HL-60 (cell line): ENCODE results near the gene CASP5.
A peak's percentile ranks its signal among the peaks of the same experiment; 100 is the strongest.
"Not testable (repeated sequence)": the region's sequence is repeated elsewhere in the genome, so short reads cannot be mapped to it uniquely, and the experiment has no call there.

Source experiments
- DNase-seq, 2 experiments: peaks; one replicate each; pipeline ENCODE4 v3.0.0-alpha.2; 2010 to 2020; ENCODE audit warnings: low read depth in 1 of 2, low spot score in 1 of 2
- H3K27ac ChIP-seq: fragments of 250-450 bp; sonication (Bioruptor Pico); replicated peaks from 2 replicates; pipeline ENCODE4 v1.5.1; 2020; ENCODE audit warnings: mild to moderate bottlenecking, moderate library complexity
- H3K27me3 ChIP-seq: fragments of 250-450 bp; sonication (Bioruptor Pico); 2 replicates; pipeline ENCODE4 v1.5.1; 2021; ENCODE audit warnings: mild to moderate bottlenecking, moderate library complexity; ENCODE audit not compliant: insufficient read depth, poor library complexity, severe bottlenecking
- H3K4me3 ChIP-seq: replicated peaks from 2 replicates; pipeline ENCODE4 v1.5.1; 2011; ENCODE audit warnings: mild to moderate bottlenecking, control low read depth, low read length; ENCODE audit not compliant: insufficient read depth
- CTCF ChIP-seq: IDR thresholded peaks from one replicate; pipeline ENCODE4 v1.5.1; 2011; ENCODE audit warnings: low read length, control low read depth, inconsistent platforms; ENCODE audit not compliant: insufficient read depth
- GABPA ChIP-seq: IDR thresholded peaks from 2 replicates; pipeline ENCODE4 v1.6.1; 2012; ENCODE audit warnings: low read depth
- POLR2AphosphoS5 ChIP-seq: IDR thresholded peaks from 2 replicates; pipeline ENCODE4 v1.6.1; 2012; ENCODE audit warnings: low read depth
- REST ChIP-seq: IDR thresholded peaks from 2 replicates; pipeline ENCODE4 v1.6.1; 2012; ENCODE audit warnings: low read depth; ENCODE audit not compliant: insufficient replicate concordance
- SPI1 ChIP-seq: IDR thresholded peaks from 2 replicates; pipeline ENCODE4 v1.6.1; 2012; ENCODE audit warnings: low read depth, mild to moderate bottlenecking, borderline replicate concordance

Gene CASP5

GRCh38 chr11:105045676-105046296, 22.8 kb upstream of the CASP5 start:
- no peak for DNase-seq
- Histone ChIP-seq H3K27me3 (no peaks in the 10 kb centered on the region), H3K4me3 (no peak overlapping the region), H3K27ac (no peak overlapping the region; the same call in 1 of the 2 replicates)
- TF ChIP-seq POLR2AphosphoS5 (no peak), GABPA (no peak), CTCF (no peak), REST (no peak), SPI1 (no peak)

- H3K27me3 ChIP-seq, result not testable (repeated sequence)
- peak in 1 of 2 experiments; percentile 46 for DNase-seq
- H3K4me3 ChIP-seq, result peak within 1 kb of the TSS; percentile 46
- TF ChIP-seq POLR2AphosphoS5, result 0 out of 2 replicates have a peak, but pooled peaks have one; percentile 29
- peak within 1 kb of the TSS; percentile 66 for H3K27ac ChIP-seq
These were observed 21.9 kb upstream of the CASP5 start, which contains the start of gene CARD16 for GRCh38 chr11:105044557-105045524. CARD16 (minus strand) TSS chr11:105045335; CDS start chr11:105045297, 38 bp downstream.

- no peak for TF ChIP-seq REST
- TF ChIP-seq GABPA, result no peak
- no peak for TF ChIP-seq SPI1
- TF ChIP-seq POLR2AphosphoS5, result no peak
- no peak for TF ChIP-seq CTCF
- Histone ChIP-seq H3K27ac (no peak overlapping the region), H3K27me3 (no peaks in the 10 kb centered on the region), H3K4me3 (no peak overlapping the region)
- DNase-seq, result no peak
These were observed 19.2 kb upstream of the CASP5 start for GRCh38 chr11:105042178-105042577.

GRCh38 chr11:105040703-105041102, 17.7 kb upstream of the CASP5 start:
- Histone ChIP-seq H3K27ac (no peak overlapping the region), H3K27me3 (no peaks in the 10 kb centered on the region), H3K4me3 (no peak overlapping the region)
- TF ChIP-seq POLR2AphosphoS5, result no peak
- TF ChIP-seq REST, result no peak
- TF ChIP-seq SPI1, result no peak
- no peak for TF ChIP-seq CTCF
- TF ChIP-seq GABPA, result no peak
- DNase-seq, result no peak
